ENCODE measurements around the gene ZNF335.

DNA sequence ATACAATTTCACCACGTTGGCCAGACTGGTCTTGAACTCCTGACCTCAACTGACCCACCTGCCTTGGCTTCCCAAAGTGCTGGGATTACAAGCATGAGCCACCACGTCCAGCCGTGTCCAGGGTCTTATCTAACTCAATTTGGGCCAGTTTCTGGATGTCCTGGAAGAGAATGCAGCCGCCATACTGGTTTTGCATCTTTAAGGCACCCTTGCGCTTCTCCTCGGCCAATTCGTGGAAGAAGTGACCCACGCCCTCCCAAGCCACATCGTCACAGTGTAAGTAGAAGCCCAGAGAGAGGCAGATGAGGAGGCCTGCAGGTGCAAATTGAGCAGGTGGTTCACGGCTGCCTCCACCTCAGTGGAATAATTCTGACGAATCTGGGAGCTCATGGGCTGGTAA is 3.7 kb upstream of the ZNF335 start:
- no peak for TF ChIP-seq POLR2A (IDR thresholded peaks at IDR 0.05)
- TF ChIP-seq, protein P1, sequence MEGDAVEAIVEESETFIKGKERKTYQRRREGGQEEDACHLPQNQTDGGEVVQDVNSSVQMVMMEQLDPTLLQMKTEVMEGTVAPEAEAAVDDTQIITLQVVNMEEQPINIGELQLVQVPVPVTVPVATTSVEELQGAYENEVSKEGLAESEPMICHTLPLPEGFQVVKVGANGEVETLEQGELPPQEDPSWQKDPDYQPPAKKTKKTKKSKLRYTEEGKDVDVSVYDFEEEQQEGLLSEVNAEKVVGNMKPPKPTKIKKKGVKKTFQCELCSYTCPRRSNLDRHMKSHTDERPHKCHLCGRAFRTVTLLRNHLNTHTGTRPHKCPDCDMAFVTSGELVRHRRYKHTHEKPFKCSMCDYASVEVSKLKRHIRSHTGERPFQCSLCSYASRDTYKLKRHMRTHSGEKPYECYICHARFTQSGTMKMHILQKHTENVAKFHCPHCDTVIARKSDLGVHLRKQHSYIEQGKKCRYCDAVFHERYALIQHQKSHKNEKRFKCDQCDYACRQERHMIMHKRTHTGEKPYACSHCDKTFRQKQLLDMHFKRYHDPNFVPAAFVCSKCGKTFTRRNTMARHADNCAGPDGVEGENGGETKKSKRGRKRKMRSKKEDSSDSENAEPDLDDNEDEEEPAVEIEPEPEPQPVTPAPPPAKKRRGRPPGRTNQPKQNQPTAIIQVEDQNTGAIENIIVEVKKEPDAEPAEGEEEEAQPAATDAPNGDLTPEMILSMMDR (IDR thresholded peaks at IDR 0.05), result no peak

Measured in Peyer's patch (tissue), 4 donors.